ENCODE results near the gene SPINT4. TPM values are rescaled to one million over a fixed set of nuclear protein-coding genes. Genes with fewer than 3 reads are reported as not detected.

SPINT4 gene
- polyA plus RNA-seq, 2 of the 4 experiments (the other 2 are of a cell fraction): not detected

- no peak for TF ChIP-seq USF2 (IDR thresholded peaks at IDR 0.05)
- no peak for TF ChIP-seq RCOR1 (IDR thresholded peaks at IDR 0.05; ENCODE audit: low read depth, low read length)
These were observed 4.9 kb downstream of the SPINT4 start (continued) for GRCh38 chr20:45727044-45727443.

DNA sequence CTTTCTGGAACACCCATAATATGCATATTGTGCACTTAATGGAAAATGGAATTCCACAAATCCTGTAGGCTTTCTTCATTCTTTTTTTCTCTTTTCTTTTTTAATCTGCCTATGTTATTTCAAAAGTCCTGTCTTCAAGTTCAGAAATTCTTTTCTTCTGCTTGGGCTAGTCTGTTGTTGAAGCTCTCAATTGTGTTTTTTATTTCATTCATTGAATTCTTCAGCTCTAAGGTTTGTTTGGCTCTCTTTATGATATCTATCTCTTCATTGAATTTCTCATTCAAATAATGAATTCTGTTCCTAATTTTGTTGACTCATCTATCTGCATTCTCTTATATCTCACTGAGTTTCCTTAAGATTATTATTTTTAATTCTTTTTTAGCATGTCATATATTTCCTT is 10.1 kb downstream of the SPINT4 start:
- no peak for DNase-seq (ENCODE audit: low read depth in 1 of 2, low spot score in 1 of 2)
- CTCF ChIA-PET: no interaction called here
- Histone ChIP-seq H3K4me2 (no peak overlapping the region), H3K4me3 (no peak overlapping the region), H3K9me3 (peaks cover 6% of the 10 kb centered on the region), H3K27ac (no peak overlapping the region), H3K4me1 (no peaks in the 10 kb centered on the region)
- FAIRE-seq: no peak
- ATAC-seq: no peak
- POLR2A ChIA-PET: no interaction called here
- no peak for TF ChIP-seq POLR2A (IDR thresholded peaks at IDR 0.05; ENCODE audit: low read length)
- TF ChIP-seq NR3C1 (IDR thresholded peaks at IDR 0.05): no peak
- no peak for TF ChIP-seq RAD21 (conservative IDR thresholded peaks at IDR 0.05 in 1 of 2, IDR thresholded peaks at IDR 0.05 in 1 of 2)
- TF ChIP-seq FOSL2 (IDR thresholded peaks at IDR 0.05): no peak
- no peak for TF ChIP-seq FOSL2 (CRISPR knock-in tag; IDR thresholded peaks at IDR 0.05)
- TF ChIP-seq PBX3 (IDR thresholded peaks at IDR 0.05): no peak
- no peak for TF ChIP-seq BHLHE40 (IDR thresholded peaks at IDR 0.05; ENCODE audit: low read depth, low read length)
- TF ChIP-seq MAZ (IDR thresholded peaks at IDR 0.05; ENCODE audit: borderline replicate concordance, low read depth, low read length): no peak
- TF ChIP-seq TFCP2L1 (CRISPR knock-in tag; IDR thresholded peaks at IDR 0.05): no peak

DNA sequence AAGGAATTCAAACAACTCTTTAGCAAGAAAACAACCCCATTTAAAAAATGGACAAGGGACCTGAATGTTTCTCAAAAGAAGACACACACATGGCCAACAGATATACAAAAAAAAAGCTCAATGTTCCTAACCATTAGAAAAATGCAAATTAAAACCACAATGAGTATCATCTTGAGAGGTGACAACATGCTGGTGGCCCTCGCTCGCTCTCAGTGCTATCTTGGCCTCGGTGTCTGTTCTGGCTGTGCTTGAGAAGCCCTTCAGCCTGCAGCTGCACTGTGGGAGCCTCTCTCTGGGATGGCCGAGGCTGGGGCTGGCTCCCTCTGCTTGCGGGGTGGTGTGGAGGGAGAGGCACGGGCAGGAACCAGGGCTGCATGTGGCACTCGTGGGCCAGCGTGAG is 13.4 kb downstream of the SPINT4 start:
- H3K4me1 ChIP-seq: no peaks in the 10 kb centered on the region
- WGBS (ENCODE audit: missing lambda C conversion rate): 30% methylated on average over 7 of the region's 8 CpGs
- H3K27ac ChIP-seq: no peak overlapping the region
- no peak overlapping the region for H3K4me3 ChIP-seq
- H3K4me2 ChIP-seq: no peak overlapping the region
- ChIA-PET POLR2A (no interaction called here), CTCF (no interaction called here)
- FAIRE-seq: no peak
- no peak for DNase-seq (ENCODE audit: low read depth in 1 of 2, low spot score in 1 of 2)
- TF ChIP-seq HES2 (IDR thresholded peaks at IDR 0.05) (no peak), USF2 (IDR thresholded peaks at IDR 0.05) (no peak), RCOR1 (IDR thresholded peaks at IDR 0.05; ENCODE audit: low read depth, low read length) (no peak), EHF (CRISPR knock-in tag; IDR thresholded peaks at IDR 0.05) (no peak), SREBF2 (IDR thresholded peaks at IDR 0.05) (no peak), NFE2L2 (conservative IDR thresholded peaks at IDR 0.05; ENCODE audit: low read length) (no peak), HOXA7 (CRISPR knock-in tag; IDR thresholded peaks at IDR 0.05) (no peak), ELK1 (IDR thresholded peaks at IDR 0.05; ENCODE audit: low read depth, low read length) (no peak), PHF8 (IDR thresholded peaks at IDR 0.05; ENCODE audit: borderline replicate concordance, low read depth) (no peak), CHD2 (IDR thresholded peaks at IDR 0.05; ENCODE audit: low read length, partially characterized antibody) (no peak), RNF2 (IDR thresholded peaks at IDR 0.05; ENCODE audit: borderline replicate concordance, low read depth) (no peak)
- TF ChIP-seq, protein P1, sequence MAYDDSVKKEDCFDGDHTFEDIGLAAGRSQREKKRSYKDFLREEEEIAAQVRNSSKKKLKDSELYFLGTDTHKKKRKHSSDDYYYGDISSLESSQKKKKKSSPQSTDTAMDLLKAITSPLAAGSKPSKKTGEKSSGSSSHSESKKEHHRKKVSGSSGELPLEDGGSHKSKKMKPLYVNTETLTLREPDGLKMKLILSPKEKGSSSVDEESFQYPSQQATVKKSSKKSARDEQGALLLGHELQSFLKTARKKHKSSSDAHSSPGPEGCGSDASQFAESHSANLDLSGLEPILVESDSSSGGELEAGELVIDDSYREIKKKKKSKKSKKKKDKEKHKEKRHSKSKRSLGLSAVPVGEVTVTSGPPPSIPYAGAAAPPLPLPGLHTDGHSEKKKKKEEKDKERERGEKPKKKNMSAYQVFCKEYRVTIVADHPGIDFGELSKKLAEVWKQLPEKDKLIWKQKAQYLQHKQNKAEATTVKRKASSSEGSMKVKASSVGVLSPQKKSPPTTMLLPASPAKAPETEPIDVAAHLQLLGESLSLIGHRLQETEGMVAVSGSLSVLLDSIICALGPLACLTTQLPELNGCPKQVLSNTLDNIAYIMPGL (CRISPR knock-in tag; IDR thresholded peaks at IDR 0.05; ENCODE audit: borderline replicate concordance): no peak
- no peak for ATAC-seq
- H3K9me3 ChIP-seq: peaks cover 6% of the 10 kb centered on the region
